Muscle of back (tissue), 11 donors: ENCODE measurements around the gene SEC24B. TPM values are rescaled to one million over a fixed set of nuclear protein-coding genes. Genes with fewer than 3 reads are reported as not detected.
A peak's percentile ranks its signal among the peaks of the same experiment; 100 is the strongest.
"Not testable (repeated sequence)": the region's sequence is repeated elsewhere in the genome, so short reads cannot be mapped to it uniquely, and the experiment has no call there.

Experiments
- DNase-seq, 3 donors: peaks; one replicate each; pipeline versions ENCODE4 v3.0.0 to v3.0.0-alpha.2; 2013
- polyA plus RNA-seq, 10 donors: library from polyadenylated mRNA; unstranded; fragments of 120-200 nt; gene quantifications; one replicate each; pipeline ENCODE4 v1.2.1, GENCODE V29; 2013; ENCODE audit not compliant: insufficient read length in 10 of 10

SEC24B gene
- polyA plus RNA-seq, 10 donors = 22.0 to 38.0 (median 27.2) TPM

DNA sequence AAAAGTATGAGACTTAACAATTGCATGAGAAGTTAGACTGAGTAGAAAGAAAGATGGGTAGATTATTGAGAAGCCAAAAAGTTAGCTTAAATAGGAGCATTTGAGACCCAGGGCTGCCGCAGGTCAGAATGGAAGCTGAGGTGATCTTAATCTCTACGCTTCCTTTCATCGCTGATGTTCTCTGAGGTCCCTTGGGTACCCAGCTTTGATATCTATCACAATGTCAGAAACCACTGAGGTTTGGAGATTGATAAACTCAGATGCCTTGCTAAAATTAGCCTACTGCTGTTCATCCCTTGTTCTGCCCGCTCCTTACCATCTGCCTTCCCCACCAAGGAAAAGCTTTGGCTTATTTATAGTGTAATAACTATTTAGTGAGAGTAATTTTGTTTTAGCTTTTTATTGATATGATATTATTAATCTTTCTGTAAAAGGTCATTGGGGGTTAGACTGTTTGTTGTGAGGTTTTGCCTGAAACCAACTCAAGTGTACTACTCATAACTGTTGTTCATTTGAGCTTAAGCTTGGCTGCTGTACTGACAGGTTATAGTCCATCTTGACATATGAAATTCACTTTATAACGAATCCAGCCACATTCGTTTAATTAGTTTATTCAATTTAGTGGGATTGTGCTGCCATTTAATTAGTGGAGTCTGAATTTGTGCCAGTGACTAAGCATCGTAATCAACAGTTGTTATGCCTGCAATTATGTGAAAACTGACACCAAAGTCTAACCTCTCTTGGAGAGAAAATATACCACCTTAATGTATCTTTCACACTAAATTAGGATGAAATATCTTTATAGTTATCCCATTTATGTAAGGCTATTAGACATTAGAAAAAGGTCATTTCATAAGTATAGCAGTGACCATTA, 141.6 kb downstream of the SEC24B start:
- DNase-seq = no peak

DNA sequence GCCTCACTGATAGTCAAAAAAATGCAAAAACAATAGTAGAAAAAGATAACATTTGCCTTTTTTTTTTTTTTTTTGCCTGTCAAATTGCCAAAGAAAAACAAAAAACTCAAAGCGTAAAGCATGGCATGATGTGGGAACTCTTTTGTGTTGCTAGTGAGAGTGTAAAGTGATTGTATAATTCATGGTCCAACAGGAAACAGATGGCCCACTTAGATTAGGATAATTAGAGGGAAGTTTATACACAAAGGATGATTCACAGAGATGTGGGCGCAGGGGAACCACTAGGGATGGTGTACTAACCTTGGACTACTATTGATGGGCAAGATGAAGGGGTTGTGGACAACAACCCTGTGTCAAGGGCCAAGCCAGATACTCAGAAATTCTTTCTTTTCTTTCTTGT, 142.8 kb downstream of the SEC24B start:
- peak in 1 of 3 donors; percentile 18 for DNase-seq

DNA sequence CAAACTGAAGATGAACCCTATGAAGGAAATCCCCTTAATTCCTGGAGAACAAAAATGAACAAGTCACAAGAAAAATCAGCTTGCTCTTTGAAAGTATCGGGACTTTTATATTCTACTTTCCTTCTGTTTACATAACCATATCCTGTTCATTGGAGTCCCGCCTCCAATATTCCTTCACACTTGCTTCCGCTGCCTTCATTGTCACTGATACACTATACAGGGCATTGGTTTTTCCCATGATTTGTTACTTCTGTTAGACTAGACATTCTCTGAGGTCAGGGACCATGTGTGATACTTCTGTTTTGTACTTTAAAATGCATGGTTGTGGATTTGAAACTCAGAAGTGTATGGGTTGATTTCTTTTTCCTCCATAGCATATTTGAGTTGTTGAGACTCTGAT, 145.2 kb downstream of the SEC24B start:
- DNase-seq = no peak

GRCh38 chr4:109579997-109580396, 146.4 kb downstream of the SEC24B start:
- not testable (repeated sequence) for DNase-seq

DNA sequence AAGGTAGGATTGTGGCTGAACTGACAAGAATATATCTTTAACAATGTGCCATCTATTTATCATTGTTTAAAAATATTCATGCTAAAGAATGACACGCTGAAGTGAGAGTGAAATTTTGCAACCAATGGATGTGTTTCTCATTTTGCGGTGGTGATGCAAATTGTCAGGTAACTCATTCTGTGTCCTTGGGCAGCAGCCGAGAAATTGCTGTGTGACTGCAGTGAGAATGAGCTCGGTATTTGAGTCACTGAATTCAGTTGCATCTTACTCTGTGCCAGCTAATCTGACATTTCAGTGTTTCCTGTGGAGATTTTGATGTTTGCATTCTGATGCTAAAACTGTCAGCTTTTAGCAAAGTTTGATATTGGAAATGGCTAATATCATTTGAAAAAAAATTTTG, 154.6 kb downstream of the SEC24B start:
- DNase-seq = no peak

DNA sequence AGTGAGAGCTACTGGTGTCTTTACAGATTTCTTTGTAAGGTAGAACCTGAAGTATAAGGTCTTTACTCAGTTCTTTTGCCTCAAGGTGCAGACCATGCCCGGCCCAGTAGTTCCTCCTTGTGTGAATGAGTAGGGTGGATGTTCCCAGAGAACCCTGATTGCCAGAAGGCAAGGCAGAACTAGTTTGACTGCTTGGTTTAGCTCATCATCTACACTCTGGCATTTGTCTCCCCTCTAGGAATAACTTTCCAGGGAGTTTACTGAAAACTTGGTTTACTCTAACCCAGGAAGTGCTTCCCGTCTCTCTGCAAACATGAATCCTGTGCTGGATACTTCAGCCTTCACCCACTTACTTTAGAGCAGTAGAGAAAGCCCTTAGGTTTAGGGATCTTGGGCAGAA, 155.5 kb downstream of the SEC24B start:
- DNase-seq = no peak

GRCh38 chr4:109589605-109590004, 156.0 kb downstream of the SEC24B start:
- no peak for DNase-seq

Other genes starting within 250 kb of the SEC24B start
- 1 to 10 TPM; 4.2 to 8.4 (median 4.8) TPM for gene COL25A1, start 131.2 kb upstream of the SEC24B start, polyA plus RNA-seq
- gene MCUB, start 126.4 kb downstream of the SEC24B start, polyA plus RNA-seq = 10 to 100 TPM in 9 of 10 donors, 1 to 10 TPM in 1; 9.2 to 14.2 (median 11.7) TPM